Measurements from ENCODE around the gene WWC2.
"Not testable (repeated sequence)": the region's sequence is repeated elsewhere in the genome, so short reads cannot be mapped to it uniquely, and the experiment has no call there.

The WWC2 gene

GRCh38 chr4:183144787-183145186 lies 45.7 kb downstream of the WWC2 start:
- no peak for DNase-seq

GRCh38 chr4:183145773-183146172 lies 46.7 kb downstream of the WWC2 start:
- DNase-seq: no peak

GRCh38 chr4:183146478-183146877 lies 47.4 kb downstream of the WWC2 start:
- DNase-seq: no peak

- DNase-seq: no peak
Observed at GRCh38 chr4:183147196-183147595, 48.1 kb downstream of the WWC2 start.

GRCh38 chr4:183147983-183148382 lies 48.9 kb downstream of the WWC2 start:
- no peak for DNase-seq

GRCh38 chr4:183149616-183150539 lies 50.8 kb downstream of the WWC2 start:
- no peak for DNase-seq

GRCh38 chr4:183150664-183151063 lies 51.6 kb downstream of the WWC2 start:
- DNase-seq: not testable (repeated sequence)

- DNase-seq: not testable (repeated sequence)
Observed at GRCh38 chr4:183152232-183152631, 53.2 kb downstream of the WWC2 start.

GRCh38 chr4:183153190-183153916 lies 54.3 kb downstream of the WWC2 start:
- DNase-seq: no peak

- no peak for DNase-seq
Observed at GRCh38 chr4:183154701-183155391, 55.8 kb downstream of the WWC2 start.

- DNase-seq: no peak
Observed at GRCh38 chr4:183155450-183156184, 56.6 kb downstream of the WWC2 start.

- DNase-seq: no peak
Observed at GRCh38 chr4:183157215-183157614, 58.2 kb downstream of the WWC2 start.

GRCh38 chr4:183158062-183158461 lies 59.0 kb downstream of the WWC2 start:
- DNase-seq: no peak

- no peak for DNase-seq
Observed at GRCh38 chr4:183161630-183162029, 62.6 kb downstream of the WWC2 start.

GRCh38 chr4:183163135-183163534 lies 64.1 kb downstream of the WWC2 start:
- no peak for DNase-seq

- no peak for DNase-seq
Observed at GRCh38 chr4:183164963-183165362, 65.9 kb downstream of the WWC2 start.

- no peak for DNase-seq
Observed at GRCh38 chr4:183165376-183165775, 66.3 kb downstream of the WWC2 start.

GRCh38 chr4:183170894-183171293 lies 71.8 kb downstream of the WWC2 start:
- no peak for DNase-seq

GRCh38 chr4:183171484-183172267 lies 72.6 kb downstream of the WWC2 start:
- DNase-seq: no peak

GRCh38 chr4:183172881-183173280 lies 73.8 kb downstream of the WWC2 start:
- DNase-seq: no peak

GRCh38 chr4:183173580-183174526 lies 74.8 kb downstream of the WWC2 start:
- no peak for DNase-seq
